Superior temporal gyrus (tissue), 1 donor: Measurements from ENCODE around the gene ASIC2.
"Not testable (repeated sequence)": the region's sequence is repeated elsewhere in the genome, so short reads cannot be mapped to it uniquely, and the experiment has no call there.

Source experiments
- DNase-seq: peaks from one replicate; pipeline ENCODE4 v3.0.0-alpha.2; 2016; ENCODE audit errors: extremely low spot score

Gene ASIC2

DNA sequence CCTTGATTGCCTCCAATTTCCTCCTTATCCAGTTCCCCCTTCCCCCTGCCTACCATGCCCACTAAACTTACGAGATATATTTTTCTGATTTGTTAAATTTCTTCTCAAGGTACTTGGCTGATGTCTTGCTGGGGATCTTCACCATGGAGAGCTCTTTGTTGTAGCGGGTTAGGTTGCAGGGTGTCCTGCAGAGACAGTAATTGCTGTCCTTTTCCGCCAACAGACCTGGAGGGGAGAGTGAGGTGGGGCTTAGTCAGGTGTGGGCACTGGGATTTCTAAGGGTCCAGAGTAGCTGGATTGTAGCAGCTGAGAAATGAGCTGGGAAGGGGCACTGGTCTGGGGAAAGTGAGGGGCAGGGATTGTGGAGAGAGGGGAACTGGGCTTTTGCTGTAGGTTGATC is 269.3 kb downstream of the ASIC2 start:
- DNase-seq, result no peak

DNA sequence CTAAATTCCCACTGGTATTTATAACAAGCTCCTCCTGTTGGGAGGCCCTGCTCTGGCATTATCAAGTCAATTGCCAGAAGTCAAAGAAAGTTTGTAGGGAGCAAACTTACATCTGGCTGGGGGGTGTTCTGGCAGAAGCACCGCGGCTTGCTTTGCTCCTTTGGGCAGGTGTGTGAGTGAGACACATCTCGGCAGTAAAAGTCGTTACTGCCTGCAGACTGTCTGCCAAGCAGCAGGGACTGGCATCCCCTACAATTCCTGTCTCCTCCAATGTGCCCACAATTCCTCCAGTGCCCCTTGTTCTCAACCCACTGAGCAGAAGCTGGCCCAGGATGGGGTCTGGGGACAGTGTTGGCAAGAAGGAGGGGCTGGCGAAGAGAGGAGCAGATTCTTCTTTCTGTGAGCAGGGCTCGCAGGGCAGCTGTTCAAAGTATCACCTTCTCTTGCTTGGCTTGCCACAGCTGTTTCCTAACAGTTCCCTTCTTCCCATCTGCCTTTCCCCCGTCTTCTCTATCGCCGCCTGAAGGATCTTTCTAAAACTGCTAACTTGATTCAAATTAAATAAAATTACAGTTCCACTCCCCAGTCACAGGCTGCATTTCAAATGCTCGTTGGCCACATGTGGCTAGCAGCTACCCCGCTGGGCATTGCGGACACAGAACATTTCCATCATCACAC is 271.2 kb downstream of the ASIC2 start:
- DNase-seq, result no peak

DNA sequence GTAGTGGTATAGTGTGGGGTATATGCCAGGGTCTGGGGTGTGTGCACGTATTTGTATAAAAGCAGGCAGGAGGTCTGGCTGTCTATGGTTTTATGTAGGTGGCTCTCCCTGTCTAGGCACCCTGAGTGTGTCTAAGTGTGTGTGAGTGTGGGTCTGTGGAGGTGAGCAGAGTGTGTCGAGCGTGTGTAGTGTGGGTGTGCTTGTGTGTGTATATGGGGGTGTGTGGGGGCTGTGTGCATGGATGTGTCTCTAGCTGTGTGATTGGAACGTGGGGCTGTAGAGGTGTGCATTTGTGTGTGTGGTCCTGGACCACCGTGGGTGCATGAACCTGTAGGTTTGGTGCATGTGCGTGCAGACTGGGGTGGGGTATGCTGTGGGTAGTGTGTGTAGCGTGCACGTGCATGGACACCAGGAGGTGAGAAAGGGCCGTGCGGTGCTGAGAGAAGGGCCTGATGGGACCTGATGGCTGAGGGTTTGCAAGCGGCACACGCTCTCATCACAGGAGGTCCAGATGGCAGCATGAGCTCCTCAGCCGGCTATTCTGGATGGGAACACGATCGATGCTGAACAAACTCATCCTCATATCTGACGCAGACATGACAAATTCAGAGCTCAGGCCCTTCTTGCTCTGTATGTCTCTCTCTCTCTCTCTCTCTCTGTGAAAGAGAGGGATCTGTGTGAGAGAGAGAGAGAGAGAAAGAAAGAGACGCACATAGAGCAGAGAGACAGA is 273.8 kb downstream of the ASIC2 start:
- no peak for DNase-seq

DNA sequence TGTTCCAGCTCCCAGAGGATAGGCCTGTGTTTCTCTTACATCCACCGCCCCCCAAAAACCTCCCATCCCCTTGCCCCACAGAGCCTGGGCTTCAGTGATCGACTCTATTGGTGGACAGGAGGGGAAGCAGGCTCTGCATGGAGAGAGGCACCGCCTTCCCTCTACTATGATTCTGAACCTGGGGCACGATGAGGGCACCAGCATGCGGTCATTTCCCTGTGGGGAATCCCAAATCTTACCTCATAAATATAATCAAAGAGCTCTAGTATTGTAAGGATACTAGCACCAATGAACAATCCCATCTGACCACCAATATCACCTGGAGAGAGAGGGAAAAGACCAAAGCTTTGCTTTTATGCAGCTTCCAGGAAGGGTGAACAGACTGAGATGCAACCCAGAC is 275.7 kb downstream of the ASIC2 start:
- DNase-seq, result no peak

DNA sequence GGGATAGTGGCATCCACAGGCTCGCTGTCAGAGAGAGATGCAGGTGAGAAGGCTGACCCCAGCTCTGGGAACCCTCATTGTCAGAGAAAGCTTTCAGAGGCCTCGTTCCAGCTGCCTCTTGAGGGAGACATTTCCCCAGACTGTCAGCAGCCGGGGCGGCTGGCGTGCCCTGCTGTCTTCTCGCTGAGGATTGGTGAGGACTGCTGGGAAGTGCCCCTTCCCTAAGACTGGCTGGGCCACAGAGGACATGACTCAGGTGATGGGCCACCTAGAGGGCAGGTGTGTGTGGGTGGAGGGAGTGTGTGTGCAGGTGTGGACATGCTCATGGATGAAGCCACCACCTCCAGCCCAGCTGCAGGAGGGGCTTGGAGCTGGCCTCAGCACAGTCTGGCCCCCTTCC is 276.2 kb downstream of the ASIC2 start:
- DNase-seq, result no peak

DNA sequence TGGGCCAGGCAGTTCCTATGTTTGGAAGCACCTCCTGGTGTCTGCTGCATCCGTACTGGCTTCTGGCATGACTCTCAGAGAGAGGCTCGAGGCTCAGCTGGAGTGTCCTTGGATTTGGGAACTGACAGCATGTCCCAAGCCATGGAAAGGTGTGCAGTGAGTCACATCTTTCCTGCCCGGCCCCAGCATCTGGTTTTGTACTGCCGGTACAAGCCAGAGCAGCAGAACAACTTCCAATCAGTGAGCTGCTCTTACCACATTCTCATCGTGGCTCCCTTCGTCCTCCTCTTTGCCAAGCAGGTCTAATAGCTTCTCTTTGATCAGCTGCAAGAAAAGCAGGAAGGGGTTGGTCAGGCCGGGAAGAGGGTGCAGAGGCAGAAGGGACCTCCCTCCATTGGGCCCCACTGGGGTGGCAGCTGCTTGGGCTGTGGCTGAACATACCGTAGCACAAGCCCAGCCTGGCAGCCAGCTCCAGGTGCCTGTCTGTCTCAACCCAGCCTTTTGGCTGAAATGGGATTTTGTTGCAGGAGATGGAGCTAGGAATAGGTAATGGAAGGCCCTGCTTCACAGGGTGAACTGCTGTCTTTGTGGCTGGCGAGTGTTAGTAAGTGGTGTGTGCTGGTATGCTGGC is 277.3 kb downstream of the ASIC2 start:
- no peak for DNase-seq

DNA sequence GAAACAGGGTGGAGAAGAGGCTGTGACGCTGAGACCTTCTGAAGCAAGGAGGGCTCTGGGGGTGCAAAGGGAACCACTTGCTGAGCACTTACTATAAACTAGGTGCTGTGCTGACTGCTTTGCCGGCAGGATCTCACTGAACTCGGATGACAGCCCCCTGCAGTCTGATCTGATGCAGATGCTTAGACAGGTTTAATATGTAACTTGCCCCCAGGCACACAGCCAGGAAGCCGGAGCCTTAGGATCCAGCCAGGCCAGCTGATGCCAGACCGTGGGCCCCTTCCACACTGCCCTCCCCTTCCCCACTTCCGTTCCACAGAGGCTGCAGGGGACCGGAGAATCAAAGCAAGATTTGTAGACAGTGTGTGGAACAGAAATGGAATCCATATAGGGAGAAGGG is 278.3 kb downstream of the ASIC2 start:
- DNase-seq, result no peak

DNA sequence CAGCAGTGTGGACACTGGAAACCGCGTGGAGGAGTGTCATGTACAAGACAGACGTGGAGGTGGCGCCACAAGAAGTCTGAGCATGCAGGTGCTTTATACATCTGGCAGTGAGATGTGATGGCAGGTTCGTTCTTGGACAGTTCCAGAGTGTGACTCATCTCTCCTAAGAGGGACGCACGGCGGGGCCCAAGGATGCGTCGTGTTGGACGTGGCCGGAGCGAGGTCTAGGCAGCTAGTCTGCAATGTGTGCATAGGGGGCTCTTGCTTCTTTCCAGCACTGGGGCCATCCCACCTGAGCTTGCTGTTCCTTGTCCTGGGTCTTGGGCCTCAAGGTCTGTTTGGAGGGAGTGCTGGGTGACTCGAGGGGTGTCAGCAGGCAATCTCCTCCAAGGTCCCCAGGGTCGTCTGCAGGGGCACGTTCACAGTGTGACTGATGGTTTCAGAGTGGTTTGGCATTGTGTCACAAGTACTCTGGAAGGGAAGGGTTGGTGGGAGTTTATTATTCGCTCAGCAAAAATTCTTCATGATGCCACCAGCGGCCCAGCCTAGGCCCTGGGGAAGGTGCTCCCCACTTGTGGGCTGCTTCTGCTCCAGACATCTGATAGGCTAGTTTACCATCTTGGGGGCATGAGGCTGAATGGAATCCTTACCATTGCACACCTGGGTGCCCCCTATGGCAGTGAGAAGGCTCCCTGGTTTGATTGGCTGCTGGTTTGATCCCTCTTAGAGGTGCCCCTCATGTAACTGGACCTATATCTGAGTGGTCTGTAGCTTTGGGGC is 279.3 kb downstream of the ASIC2 start:
- no peak for DNase-seq

DNA sequence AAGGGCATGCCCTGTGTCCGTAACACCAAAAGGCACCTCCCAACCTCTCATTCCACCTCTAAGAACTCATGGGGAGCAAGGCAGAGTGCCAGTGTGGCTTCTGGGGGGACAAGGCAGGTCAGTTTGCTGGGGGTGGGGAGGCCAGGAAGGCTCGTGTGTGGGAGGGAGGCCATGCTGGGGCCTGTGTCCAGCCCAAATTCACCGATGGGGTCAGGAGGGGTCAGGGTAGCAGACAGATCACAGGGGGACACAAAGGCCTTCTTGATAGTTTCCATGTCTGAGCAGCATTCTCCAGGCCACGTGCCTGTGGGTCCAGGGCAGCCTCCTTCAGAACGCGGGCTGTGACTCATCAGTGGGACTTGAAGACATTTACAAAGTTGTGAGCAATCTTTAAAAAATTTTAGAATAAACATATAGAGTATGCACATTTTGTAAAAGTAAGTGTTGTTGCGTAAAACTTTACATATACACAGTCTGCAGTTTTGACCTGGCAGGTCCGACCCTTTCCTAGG is 280.5 kb downstream of the ASIC2 start:
- no peak for DNase-seq

DNA sequence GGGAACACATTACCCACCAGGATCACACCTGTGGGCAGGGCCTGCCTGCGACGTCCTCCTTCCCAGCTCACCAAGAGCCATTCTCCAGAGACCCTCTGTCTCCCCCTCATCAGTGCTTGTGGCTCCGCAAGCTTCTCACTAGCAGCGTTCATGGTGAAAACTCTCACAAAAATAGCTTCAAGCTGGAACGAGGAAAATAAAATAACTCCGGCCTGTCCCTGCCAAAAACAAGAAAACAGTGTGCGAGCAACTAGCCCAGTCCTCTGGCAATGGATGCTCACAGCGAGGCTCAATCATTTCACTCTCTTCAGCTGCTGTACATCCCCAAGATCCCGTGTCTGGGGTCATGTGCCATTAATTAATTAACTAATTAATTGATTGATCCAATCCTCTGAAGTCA is 283.5 kb downstream of the ASIC2 start:
- DNase-seq, result no peak

DNA sequence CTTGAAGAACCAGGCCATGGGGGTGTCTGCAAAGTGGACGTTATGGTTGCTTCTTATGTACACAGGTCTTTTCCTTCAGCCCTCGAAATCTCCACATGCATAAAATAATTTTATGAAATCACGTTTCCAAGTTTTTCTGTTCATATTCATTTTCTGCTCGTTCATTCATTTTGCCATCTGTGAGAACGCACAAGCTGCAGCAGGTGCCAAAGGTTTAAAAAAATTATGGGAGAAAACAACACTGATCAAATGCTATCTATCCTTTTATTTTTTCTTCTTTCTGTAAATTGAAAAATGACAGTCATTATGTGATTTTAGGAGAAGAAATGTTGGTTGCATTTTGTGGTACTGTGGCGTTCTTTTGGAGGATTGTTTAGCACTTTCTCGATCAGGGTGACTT is 285.9 kb downstream of the ASIC2 start:
- DNase-seq, result no peak

DNA sequence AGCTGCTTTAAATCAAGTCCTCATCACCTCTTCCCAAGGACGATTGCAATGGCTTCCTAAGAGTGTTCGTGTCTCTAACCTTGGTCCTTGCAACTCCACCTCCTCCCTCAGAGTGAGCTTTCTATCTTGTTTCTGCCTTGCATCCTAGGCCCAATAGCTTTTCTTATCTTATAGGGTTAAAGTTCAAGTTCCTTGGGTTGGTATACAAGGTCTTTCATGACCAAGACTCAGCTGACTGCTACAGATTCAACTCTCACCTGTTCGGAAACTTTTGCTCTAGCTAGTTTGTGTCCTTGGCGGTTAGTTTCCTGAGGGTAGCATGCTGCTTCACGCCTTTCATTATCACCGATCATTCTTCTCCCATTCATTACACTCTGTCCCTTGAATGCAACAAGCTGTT is 290.8 kb downstream of the ASIC2 start:
- no peak for DNase-seq

DNA sequence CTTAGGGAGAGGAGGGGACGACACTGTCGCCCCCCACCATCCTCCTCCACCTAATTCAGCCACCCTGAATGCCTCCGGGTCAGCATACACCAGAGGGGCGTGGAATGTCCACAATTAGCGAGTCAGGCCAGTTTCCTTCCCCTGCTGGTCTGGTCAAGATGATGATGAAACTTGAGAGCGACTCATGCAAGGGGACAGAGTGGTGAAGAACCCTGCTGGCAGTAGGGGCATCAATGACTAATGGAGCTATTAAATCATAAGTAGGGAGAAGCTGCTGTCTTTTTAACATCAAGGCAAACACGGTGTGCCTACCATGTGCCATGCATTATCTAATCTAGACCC is 294.2 kb downstream of the ASIC2 start:
- DNase-seq, result no peak

DNA sequence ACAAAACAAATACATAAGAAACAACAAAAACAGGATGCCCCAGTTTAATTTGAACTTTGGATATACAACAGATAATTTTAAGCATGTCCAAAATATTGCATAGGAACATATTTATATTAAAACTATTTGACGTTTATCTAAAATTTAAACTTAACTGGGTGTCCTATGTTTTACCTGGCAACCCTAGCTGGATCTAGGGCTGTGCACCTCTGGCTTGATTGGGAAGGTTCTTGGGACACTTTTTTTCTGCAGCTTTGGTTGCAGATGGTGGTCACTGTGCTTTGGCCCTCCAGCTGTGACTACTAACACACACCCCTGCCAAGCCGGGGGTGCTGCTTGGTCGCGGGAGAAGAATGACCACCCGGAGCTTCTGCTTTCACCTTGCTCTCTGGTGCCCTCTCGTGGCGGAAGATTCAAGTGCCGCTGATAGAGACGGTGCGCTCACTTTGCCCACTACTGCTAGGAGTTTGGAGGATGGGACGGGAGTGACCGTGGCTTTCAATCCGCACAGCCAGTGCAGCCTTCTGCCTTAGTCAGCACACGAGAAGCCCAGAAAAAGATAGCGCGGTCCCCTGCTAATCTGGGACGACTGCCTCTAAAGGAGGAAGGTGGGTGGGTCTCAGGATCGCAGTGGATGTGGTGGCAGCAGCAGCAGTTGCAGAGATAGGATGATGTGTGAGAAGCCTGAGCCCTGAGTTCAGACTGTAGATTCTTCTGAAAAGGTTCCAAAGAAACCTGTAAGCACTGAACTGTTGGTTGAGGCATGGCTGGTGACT is 294.8 kb downstream of the ASIC2 start:
- peak; percentile 83 for DNase-seq

DNA sequence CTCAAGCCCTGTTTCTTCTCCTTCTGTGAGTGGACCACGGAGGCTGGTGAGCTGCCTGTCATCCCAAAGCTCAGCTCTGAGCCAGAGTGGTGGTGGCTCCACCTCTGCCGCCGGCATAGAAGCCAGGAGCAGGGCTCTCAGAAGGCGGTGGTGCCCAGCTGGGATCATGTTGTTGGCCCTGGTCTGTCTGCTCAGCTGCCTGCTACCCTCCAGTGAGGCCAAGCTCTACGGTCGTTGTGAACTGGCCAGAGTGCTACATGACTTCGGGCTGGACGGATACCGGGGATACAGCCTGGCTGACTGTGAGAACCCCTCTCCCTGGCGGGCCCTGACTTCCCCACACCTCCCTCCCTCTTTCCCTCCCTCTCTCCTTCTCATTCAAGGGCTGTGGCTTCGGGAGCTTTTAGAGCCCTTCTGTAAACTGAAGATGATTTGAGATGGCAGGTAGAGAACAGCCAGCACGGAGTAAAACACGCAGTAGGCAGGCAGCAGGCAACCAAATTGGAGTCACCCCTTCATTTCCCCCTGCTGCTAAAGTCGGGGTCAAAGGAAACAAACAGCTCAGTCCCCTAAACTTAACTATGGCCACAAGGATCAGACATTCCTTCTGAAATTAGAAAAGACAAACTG is 297.6 kb downstream of the ASIC2 start:
- DNase-seq, result no peak

DNA sequence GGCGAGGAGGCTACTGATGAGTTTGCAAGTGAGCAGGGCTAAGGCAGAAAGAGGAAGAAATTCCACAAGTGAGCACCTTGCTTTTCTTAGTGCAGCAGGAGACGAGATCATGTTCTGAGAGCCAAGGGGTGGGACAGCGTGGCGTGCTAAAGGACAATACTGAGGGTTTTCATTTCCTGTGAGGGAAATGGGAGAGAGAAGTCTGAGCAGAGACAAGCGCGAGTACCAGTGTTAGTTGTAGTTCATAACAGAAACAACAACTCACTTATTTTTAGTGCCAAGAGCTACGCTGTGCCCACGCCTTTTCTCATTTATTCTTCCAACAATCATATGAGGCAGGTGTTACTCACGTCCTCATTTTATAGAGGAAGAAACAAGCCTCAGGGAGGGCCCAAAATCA is 299.1 kb downstream of the ASIC2 start:
- peak; percentile 26 for DNase-seq

DNA sequence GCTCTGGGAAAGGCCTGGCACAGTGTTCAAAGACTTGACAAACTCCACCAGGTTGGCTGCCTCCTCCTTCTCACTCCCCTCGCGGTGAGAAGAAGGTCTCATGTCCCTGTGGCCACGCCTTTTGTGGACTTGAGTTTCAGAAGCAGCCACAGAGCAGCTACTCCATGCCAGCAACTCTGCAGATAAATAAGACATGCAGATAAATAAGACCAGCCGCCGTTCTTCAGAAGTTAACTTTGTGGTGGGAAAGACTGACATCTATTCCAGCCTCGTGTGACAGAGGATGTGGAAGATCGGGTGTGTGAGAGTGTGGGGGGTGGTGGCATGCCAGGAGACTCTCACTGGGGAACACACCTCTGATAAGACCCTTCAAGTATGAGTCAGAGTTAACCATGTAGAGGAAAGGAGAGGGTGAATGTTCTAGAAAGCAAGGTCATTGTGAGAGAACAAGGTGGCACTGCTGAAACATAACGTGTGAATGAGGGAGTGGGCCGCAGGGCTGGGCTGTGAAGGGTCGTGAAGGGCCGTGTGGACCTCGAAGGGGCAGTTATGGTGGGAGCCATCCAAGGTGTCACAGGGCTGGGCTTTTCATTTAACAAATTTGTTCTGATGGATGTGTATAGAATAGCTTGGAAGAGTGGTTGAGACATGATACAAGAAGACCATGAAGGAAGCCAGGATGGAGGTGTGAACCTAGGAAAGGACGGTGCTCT is 300.6 kb downstream of the ASIC2 start:
- DNase-seq, result no peak

DNA sequence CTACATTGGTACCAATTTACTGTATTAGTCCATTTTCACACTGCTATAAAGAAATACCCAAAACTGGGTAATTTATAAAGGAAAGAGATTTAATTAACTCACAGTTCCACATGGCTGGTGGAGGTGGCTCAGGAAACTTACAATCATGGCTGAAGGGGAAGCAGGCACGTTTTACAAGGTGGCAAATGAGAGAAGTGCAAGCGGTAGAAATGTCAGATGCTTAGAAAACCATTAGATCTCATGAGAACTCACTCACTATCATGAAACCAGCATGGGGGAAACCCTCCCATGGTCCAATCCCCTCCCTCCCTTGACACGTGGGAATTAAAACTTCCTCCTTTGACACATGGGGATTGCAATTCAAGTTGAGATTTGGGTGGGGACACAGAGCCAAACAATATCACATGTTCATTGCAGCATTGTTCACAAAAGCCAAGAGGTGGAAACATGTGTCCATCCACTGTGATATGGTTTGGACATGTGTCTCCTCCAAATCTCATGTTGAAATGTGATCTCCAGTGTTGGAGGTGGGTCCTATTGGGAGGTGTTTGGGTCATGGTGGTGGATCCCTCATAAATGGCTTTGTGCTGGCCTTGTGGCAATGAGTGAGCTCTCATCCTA is 304.5 kb downstream of the ASIC2 start:
- DNase-seq, result no peak

DNA sequence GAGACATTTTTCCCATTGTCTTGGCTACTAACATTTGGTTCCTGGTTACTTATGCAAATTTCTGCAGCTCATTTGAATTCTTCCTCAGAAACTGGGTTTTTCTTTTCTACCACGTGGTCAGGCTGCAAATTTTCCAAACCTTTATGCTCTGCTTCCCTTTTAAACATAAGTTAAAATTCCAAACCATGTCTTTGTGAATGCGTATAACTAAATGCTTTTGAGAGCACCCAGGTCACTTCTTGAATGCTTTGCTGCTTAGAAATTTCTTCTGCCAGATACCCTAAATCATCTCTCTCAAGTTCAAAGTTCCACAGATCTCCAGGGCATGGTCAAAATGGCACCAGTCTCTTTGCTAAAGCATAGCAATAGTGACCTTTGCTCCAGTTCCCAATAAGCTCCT is 305.2 kb downstream of the ASIC2 start:
- DNase-seq, result not testable (repeated sequence)

DNA sequence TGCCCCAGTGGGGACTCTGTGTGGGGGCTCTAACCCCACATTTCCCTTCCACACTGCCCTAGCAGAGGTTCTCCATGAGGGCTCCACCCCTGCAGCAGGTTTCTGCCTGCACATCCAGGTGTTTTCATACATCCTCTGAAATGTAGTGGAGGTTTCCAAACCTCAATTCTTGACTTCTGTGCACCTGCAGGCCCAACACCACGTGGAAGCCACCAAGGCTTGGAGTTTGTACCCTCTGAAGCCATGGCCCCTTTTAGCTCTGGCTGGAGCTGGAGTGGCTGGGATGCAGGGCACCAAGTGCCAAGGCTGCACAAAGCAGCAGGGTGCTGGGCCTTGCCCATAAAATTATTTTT is 305.7 kb downstream of the ASIC2 start:
- DNase-seq, result not testable (repeated sequence)
